GM12872 (cell line): ENCODE results near the gene DXO.

Experiments used
- CTCF ChIP-seq: IDR thresholded peaks from 3 replicates; pipeline ENCODE4 v1.5.1; 2011; ENCODE audit warnings: low read depth, mild to moderate bottlenecking, low read length, moderate library complexity; ENCODE audit not compliant: insufficient read depth

The DXO gene

DNA sequence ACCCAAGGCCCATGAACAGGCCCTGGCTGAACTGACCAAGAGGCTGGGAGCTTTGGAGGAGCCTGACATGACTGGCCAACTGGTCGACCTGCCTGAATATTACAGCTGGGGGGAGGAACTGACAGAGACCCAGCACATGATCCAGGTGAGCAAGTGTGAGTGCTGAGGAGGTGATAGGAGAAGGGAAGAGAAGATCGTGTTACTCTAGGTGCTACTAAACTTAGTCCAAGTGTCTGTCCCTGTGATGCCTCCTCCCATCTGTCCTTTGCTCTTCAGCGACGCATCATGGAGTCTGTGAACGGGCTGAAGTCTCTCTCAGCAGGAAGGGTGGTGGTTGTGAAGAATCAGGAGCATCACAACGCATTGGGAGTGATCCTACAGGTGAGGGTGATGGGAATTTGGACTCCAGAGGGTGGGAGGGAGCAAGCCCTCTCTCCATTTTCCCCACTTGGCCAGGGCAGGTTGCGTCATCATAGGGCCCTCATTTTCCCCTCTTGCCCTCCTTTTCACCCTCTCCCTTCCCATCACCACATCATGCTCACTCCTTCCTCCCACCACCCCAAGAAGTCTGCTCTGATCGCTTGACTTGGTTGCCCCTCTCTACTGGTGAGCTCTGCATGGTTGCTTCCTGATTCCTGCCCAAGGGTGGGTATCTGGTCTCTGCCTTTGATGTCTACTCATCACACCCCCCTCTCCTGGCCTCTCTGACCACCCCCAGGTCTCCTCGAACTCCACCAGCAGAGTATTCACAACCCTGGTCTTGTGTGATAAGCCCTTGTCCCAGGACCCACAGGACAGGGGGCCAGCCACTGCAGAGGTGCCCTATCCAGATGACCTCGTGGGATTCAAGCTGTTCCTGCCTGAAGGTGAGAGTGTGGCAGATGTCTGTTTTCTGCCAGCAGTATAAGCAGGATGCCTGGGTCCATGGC, 4.7 kb downstream of the DXO start:
- TF ChIP-seq CTCF = no peak

GRCh38 chr6:31966506-31966905, 5.4 kb downstream of the DXO start:
- TF ChIP-seq CTCF = no peak

- no peak for TF ChIP-seq CTCF
These were observed 6.2 kb downstream of the DXO start for GRCh38 chr6:31965700-31966099.

DNA sequence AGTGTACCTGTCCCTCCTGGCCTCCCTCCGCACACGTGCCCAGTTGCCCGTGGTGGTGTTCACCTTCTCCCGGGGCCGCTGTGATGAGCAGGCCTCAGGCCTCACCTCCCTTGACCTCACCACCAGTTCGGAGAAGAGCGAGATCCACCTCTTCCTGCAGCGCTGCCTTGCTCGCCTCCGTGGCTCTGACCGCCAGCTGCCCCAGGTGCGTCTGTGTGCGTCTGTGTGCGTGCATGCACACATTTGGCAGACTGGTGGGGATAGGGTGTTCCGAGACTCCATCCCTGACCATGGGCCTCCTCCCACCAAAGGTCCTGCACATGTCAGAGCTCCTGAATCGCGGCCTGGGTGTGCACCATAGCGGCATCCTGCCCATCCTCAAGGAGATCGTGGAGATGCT, 8.0 kb downstream of the DXO start:
- no peak for TF ChIP-seq CTCF

- no peak for TF ChIP-seq CTCF
These were observed 10.3 kb downstream of the DXO start for GRCh38 chr6:31961616-31962015.

DNA sequence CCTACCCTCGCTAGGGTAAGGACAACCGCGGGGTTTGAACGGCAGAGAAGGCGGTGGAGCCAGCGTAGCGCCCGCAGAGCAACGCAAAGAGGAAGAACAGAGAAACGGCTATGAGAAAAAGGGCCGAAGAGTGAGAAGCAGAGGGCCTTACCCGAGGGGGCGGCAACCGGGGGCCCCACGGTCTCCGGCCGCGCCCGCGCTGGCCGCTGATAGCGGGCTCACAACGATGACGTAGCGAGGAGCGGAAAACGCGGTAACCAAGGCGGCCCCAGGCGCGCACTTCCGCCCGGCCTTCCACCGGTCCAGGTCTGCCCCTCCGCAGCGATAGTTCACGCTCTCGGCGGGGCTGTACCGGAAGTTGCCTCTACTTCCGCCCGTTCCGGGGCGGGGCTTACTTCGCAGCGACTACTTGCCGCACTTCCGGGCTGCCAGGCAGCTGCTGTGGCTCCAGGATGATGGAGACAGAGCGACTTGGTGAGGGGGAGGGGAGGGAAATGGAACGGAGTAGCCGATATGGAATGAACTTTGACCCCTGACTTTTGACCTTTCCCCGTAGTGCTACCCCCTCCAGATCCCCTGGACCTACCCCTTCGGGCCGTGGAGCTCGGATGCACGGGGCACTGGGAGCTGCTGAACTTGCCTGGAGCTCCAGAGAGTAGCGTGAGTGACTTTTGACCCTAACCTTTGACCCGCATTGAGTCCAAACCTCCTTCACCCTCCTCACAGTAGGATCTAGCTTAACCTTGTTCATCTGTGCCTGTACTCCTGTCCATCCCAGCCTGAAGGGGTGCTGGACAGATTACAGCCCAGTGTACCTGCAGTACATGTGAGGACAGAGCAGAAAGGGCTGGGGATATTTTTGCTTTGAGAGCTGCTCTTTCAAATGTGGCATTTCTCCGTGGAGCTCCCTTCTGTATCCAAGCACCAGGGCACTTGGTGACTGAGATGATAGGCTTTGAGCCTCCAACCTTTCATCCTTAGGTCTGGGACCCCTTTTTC, 12.9 kb downstream of the DXO start, which contains the start of the genes NELFE and SKIC2:
Gene NELFE (minus strand): TSS at position 231 of the 999 bp plus-strand sequence. CDS start 525 bp downstream, outside the sequence.
Gene SKIC2 (plus strand): TSS at position 435 of the 999 bp plus-strand sequence. CDS start 18 bp downstream, at position 453.
- no peak for TF ChIP-seq CTCF

- no peak for TF ChIP-seq CTCF
These were observed 13.6 kb downstream of the DXO start for GRCh38 chr6:31958412-31958740.
